GM19463 (cell line): ENCODE measurements around the gene PDCD1.
"Not testable (repeated sequence)": the region's sequence is repeated elsewhere in the genome, so short reads cannot be mapped to it uniquely, and the experiment has no call there.

Experiments used
- ATAC-seq: cut with Tn5 transposase; IDR thresholded peaks from one replicate; pipeline ENCODE4 v1.9.1; 2021; ENCODE audit warnings: mild to moderate bottlenecking, moderate library complexity; ENCODE audit not compliant: unreplicated experiment

The PDCD1 gene

DNA sequence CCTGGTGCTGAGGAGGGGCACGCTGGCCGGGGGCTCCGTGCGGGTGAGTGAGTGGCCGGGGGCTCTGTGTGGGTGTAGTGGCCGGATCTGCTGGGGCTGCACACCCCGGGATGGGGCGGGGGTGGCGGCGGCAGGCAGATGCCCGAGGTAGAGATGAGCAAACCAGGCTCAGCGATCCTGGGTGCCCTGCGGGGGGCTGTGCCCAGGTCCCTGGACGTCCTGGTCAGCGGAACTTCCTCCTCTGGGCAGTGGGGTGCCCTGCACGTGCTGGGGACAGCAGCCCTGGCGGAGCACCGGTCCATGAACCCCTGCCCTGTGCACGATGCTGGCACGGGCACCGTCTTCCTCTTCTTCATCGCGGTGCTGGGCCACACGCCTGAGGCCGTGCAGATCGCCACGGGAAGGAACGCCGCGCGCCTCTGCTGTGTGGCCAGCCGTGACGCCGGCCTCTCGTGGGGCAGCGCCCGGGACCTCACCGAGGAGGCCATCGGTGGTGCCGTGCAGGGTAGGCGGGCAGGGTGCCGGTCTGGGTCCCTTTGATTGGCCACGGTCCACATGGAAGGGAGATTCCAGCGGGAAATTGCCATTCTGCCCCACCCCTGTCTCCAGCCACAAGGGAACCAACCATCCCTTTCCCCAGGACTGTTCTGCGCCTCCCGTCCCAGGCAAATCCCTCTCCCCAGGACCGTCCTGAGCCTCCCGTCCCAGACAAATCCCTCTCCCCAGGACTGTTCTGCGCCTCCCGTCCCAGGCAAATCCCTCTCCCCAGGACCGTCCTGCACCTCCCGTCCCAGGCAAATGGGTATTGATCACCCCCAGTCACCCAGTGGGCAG lies 43.8 kb downstream of the PDCD1 start:
- ATAC-seq: no peak

DNA sequence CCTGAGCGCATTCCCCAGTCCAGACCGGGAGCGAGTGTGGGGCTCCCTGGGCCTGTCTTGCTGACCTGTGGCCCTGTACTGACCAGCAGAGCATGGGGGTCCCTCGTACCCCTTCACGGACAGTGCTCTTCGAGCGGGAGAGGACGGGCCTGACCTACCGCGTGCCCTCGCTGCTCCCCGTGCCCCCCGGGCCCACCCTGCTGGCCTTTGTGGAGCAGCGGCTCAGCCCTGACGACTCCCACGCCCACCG lies 44.4 kb downstream of the PDCD1 start:
- no peak for ATAC-seq

DNA sequence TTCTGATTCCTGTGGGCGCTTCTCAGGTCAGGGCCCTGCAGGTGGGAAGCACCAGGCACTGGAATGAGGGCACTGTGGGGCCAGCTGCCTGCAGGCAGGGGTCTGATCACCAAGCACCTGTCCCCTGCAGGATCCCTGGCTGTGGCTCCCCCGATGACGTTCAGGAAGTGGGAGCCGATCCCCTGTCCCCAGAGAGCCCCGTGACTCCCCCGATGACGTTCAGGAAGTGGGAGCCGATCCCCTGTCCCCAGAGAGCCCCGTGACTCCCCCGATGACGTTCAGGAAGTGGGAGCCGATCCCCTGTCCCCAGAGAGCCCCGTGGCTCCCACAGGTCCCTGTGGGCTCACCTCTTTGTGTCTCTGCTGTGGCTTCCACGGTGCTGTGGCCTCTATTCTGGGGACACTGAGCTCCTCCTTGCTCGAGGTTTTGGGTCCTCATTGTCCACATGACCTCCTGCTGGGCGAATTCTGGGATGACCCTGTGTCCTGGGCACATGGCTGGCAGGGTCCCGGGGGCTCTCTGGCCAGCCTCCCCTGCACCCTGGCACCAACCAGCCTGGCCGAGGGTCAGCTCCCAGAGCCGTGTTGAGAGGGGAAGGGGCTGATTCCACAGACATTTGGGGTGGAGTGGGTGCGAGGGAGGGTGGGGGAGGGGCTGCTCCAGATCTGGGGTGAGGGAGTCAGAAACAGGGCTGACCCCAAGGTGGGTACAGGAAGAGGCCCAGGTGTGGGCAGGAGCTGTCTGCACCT lies 44.9 kb downstream of the PDCD1 start:
- no peak for ATAC-seq

DNA sequence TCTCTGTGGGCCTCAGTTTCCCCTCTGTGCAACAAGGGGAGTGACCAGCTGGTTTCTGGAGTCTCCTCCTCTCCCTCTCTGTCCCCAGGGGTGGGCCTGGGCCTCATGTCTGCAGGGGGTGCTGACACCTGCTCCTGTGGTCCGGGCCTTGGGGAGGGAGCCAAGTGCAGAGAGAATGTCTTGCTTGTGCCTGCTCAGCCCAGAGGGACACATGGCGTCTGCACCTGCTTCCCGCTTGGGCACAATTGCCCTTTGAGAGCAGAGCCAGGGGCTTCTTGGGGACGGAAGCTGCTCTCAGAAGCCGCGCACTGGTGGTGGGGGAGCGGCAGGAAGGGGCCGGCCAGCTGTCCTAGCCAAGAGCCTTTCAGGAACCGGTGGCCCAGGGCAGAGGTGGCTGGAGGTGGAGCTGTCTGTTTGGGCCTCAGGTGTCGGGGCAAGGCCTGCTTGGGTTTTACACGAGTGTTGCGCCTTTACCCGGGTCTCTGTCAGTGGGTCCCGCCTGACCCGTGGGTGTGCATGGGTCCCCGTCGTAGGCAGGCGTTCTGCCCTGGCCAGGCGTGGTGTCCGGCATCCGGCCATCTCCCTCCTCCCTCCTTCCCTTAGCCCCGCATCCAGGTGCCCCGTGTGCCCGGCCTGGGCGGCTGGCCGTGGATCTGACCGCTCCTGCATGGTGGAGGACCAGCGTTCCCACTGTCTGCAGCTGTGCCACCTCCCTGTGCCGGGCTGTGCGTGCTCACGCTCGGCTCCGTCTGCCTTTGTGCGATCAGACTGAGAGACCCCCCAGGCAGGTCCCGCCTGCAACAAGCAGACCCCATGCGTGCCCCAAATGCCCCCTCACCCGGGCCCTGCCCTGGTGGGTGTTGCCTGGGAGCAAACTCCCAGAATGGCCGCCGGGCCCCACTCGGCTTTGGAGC lies 45.7 kb downstream of the PDCD1 start:
- no peak for ATAC-seq

DNA sequence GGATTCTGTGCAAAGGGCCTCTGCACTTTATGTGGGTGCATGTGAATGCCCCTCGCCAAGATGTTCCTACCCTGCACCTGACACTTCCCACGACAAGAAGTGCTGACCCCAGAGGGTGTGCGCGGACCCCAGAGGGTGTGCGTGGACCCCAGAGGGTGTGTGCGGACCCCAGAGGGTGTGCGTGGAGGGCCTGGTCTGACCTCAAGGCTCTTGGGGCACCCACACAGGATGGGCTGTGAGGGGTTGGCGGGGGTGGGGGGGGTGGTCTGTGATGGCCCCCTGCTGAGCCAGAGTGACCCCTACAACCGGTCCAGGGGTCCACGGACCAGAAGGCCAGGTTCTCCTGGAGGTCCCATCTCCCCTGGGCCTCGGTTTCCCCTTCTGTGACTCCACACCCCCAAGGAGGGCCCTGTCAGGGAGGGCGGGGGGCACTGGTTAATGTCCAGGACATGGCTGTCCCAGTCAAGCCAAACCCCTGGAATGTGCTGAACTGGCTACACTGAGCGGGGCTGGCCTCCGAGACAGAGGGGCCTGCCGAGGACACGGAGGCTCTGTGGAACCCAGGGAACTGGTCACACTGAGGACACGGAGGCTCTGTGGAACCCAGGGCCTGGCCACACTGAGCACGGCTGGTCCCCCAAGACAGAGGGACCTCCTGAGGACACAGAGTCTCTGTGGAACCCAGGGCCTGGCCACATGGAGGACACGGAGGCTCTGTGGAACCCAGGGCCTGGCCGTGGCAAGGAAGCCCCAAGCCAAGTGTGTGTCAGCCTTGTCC lies 46.6 kb downstream of the PDCD1 start:
- no peak for ATAC-seq

DNA sequence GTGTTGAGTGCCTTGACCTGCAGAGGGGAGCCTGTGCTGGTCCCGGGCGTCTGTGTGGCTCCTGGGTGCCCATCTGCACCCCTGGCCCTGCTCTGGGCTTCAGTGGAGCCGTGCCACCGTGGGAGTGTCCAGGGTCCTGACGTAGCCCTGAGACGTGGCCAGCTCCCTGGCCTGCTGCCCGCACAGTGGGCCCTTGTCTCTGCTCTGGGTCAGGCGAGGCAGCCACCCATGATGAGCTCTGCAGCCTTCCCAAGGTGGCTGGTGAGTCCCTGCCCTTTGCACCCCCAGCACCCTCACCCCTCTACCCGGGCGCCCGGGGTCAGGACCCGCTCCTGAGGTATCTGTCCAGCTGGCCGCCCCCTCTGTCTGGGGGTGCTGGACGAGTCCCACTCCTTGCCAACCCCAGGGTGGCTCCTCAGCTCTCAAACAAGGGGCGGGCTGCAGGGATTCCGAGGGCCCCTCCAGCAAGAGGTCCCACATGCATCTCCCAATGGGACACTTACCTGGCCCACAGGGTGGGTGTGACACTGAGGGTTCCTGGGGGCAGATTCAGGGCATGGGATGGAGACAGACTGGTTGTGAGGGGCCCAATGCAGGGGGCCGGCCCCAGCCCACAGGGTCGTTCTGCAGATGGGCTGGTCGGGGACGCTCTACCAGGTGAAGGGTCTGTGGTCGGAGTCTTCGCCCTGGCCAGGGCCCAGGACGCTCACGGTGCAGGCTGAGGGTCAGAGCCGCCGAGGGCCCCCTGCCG lies 47.3 kb downstream of the PDCD1 start:
- no peak for ATAC-seq

DNA sequence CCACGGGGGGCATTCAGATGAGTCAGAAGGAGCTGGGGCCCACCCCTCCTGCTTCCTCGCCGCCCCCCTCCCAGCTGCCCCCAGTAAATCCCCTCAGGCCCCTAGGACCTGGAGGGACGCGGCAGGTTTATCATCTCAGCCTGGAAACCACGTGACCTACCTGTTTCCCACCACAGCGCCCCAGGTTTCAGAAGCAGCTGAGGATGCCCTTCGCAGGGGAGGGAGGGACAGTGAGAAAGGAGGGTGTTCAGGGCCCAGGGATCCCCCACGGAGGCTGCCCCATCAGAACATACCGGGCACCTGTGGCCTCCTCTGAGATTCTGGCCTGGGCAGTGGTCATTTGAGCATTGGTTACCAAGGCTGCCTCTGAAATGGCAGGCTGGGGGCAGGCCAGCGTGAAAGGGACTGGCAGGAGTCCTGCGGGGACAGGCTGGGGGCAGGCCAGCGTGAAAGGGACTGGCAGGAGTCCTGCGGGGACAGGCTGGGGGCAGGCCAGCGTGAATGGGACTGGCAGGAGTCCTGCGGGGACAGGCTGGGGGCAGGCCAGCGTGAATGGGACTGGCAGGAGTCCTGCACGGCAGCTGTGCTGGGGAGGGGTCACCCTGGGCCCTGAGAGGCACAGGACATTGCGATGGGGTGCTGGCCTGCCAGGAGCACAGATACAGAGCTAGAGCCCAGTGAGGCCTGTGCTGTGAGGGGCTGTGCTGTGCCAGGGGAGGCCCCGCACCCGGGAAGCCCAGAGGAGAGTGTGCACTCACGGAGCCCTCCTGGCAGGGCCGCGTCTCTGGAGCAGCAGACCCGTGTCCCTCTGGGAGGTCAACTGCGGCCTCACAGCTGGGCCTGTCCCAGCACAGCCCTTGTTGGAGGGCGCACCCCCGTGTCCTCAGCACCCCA lies 48.1 kb downstream of the PDCD1 start:
- ATAC-seq: no peak

DNA sequence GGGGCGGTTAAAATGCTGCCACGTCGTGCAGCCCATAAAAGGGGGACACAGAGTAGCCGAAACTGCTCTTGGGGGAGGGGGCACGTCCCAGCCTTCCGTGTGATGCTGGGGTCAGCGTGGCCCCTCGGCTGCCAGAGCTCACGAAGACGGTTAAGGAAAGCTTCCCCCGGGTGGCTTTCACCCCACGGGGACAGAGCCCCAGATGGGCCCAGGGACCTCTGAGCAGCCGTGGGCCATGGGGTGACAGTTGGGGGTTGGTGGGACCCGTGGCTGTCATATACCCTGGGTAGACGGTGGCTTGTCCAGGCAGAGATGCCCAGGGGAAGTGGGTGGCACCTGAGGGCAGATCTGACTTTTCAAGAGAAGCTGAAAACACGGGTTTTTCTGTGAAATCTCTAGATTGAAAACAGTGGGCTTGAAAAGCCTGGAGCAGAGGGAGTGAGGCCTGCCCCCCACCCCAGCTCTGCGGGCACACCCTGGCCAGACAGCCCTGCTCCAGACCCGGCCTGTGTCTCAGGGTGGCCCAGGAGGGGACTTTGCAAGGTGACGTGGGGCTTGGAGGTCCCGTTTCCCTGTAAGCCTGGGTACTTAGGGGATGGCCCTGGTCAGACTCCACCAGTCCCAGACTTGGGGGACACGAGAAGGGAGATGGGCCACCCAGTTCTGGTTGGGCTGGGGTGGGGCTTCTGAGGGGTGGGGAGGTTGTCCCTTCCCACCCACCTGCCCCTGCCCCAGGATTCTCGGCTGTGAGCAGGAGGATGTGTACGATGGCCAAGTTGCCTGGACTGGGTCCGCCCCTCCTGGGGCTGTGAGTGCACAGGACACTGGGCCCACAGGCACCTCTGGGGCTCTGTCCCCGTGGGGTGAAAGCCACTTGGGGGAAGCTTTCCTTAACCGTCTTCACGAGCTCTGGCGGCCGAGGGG lies 49.0 kb downstream of the PDCD1 start:
- no peak for ATAC-seq

DNA sequence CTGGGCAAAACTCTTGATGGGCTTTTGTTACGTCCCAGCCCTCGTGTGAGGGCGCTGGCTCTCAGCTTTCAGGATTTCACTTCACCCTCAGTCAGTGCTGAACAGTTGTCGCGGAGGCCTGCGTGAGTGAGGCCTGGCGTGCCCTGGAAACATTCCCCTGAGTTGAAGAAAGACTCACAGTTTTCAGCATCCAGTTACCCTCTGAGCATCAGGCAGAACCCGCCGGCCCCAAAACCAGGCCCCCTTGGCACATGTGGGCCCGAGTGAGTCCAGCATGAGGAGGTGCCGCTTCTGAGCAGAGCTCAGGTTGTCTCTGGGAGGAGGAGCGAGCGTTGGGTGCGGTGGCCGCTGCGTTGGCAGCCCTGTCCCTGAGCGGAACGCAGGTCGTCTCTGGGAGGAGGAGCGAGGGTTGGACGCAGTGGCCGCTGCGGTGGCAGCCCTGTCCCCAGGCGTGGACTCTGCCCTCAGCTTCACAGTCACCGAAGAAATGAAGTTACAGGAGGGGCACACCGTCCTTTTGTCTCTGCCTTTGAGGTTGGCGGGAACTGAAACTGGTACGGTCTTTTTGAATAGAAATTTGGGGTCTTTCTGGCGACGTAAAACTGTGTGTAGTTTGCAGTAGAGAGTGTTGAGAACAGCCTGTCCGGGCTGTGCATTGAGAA lies 49.8 kb downstream of the PDCD1 start, which contains the start of gene NEU4:
TSS of gene NEU4 (plus strand) at position 473 of the 662 bp plus-strand sequence. CDS start 5,292 bp downstream, outside the sequence.
- ATAC-seq: no peak

DNA sequence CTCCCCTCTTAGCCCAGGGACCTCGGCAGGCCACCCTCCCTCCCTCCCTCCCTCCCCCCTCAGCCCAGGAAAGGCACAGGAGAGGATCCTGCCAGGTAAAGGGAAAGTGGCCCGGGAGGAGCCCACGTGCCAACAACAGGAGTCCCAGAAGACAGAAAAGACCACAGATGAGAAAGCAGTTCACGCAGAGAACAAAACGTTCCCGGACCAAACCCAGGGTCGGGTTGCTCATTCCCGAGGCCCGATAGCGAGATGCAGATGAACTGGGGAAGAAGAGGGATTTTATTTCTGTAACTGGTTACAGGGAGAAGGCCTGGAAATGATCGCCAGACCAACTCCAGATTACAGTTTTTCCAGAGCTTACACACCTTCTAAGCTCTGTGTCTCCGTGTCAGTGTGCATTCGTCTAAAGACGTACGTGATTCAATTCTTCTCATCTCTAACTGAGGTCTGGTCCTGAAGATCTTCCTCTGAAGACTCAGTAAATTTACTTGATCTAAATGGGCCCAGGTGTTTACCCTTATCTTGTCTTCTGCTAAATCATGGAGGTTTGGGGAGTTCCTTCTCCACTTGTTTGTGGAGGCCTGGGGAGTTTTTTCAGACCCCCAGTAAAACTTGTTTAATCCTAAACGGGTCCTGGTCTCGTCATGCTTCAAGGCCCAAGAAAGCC lies 50.5 kb downstream of the PDCD1 start:
- no peak for ATAC-seq

DNA sequence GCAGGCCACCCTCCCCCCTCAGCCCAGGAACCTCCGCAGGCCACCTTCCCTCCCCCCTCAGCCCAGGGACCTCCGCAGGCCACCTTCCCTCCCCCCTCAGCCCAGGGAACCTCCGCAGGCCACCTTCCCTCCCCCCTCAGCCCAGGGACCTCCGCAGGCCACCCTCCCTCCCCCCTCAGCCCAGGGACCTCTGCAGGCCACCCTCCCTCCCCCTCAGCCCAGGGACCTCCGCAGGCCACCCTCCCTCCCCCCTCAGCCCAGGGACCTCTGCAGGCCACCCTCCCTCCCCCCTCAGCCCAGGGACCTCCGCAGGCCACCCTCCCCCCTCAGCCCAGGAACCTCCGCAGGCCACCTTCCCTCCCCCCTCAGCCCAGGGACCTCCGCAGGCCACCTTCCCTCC lies 52.5 kb downstream of the PDCD1 start:
- ATAC-seq: not testable (repeated sequence)

DNA sequence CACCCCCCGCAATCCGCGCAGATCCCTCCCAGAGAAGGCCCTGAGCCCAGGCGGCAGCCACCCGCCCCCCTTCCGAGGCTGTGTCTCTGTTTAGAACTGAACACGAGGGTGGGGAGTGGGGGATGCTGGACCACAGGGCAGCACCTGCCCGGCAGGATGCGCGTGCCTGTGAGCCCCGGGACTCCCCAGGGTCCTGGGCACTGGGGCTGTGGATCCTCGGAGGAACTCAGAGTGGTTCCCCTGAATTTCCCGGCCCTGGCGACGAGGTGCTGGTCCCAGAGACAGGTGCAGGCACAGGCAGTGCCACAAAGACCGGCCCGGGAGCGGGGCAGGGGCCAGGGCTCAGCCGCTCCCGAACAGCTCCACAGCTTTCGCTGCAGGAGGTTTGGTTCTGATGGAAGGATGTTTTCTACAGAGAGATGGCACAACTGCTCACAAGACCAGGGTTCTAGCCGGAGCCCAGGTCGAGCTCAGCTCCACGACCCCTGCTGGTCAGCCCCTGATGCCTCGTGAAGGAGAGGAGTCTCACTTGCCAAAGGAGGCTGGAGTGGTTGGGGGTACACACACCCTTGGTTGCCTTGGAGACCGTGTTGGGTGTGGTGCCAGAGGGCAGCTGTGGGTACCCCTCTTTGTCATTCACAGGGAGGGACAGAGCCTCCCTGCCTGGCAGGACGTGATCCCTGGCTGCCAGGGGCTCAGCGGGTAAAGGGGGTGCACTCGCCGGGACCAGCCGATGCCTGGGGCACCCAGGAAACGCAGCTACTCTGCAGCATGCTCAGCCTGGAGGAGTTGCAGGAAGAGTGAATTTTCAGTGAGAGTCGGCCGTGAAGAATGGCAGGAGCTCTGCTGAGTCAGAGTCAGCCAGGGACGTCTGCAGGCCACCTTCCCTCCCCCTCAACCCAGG lies 54.1 kb downstream of the PDCD1 start:
- ATAC-seq: no peak

DNA sequence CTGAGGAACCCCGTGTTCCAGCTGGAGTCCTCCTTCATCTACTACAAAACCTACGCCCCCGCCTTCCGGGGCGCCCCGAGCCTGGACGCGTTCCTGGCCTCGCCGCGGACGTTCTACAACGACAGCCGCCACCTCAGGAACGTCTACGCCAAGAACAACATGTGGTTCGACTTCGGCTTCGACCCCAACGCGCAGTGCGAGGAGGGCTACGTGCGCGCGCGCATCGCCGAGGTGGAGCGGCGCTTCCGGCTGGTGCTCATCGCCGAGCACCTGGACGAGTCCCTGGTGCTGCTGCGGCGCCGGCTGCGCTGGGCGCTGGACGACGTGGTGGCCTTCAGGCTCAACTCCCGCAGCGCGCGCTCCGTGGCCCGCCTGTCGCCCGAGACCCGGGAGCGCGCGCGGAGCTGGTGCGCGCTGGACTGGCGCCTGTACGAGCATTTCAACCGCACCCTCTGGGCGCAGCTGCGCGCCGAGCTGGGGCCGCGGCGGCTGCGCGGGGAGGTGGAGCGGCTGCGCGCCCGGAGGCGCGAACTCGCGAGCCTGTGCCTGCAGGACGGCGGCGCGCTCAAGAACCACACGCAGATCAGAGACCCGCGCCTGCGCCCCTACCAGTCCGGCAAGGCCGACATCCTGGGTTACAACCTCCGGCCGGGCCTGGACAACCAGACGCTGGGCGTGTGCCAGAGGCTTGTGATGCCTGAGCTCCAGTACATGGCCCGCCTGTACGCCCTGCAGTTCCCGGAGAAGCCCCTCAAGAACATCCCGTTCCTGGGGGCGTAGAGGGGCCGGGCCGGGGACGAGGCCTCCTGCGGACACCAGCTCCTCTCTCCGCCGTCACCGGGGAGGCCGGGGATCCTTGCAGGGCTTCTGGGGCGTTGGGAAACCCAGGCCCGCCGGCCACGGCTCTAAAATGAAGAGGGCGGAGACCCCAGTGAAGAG lies 55.0 kb downstream of the PDCD1 start:
- ATAC-seq: peak; percentile 50

DNA sequence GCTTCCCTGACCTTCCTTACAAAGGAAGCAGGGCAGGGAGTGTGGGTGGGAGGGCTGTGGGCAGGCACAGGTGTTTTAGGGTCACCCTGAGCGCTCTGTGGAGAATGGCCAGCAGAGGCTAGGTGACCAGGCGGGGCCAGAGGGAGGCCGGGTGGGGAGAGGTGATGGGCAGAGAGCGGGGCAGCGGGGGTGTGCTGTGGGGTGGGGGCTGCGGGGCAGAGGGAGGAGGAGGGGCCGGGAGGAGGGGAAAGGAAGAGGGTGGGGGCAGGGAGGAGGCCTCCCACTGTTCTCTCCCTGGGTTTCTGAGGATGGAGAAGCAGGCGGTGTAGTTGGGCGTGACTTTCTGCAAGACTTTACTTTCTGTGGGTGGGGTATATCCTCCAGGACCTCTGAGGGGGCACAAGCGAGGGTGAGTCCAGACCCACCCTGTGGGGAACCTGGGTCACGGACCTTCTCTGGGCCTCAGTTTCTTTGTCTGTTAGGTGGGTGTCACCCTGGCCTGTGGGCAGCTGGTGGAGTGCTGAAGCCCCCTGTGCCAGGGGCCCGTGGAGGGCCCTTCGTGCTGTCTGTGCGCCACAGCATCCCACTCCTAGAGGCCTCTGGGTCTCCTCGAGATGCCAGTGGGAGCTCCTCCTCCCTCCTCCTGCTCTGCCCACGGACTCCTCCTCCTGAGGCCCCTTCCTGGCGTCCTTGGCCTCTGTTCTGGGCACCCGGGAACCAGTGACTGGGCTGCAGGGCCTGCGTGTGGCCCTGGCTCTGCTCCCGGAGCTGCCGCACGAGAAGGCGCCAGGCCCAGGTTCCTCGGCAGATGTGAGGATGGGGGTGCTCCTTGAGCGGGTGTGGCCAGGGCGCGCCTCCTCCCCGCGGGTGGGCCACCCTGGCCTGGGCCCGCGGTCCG lies 56.0 kb downstream of the PDCD1 start:
- peak; percentile 3 for ATAC-seq
